NOMO-1 (cell line): Measurements from ENCODE around the gene OR10H5.
"Not testable (repeated sequence)": the region's sequence is repeated elsewhere in the genome, so short reads cannot be mapped to it uniquely, and the experiment has no call there.

Experiments used
- DNase-seq, 2 experiments: peaks; one replicate each; lab custom pipeline; 2025; ENCODE audit not compliant: unreplicated experiment in 2 of 2; lab: John Stamatoyannopoulos, UW

Gene OR10H5, protein sequence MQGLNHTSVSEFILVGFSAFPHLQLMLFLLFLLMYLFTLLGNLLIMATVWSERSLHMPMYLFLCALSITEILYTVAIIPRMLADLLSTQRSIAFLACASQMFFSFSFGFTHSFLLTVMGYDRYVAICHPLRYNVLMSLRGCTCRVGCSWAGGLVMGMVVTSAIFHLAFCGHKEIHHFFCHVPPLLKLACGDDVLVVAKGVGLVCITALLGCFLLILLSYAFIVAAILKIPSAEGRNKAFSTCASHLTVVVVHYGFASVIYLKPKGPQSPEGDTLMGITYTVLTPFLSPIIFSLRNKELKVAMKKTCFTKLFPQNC

DNA sequence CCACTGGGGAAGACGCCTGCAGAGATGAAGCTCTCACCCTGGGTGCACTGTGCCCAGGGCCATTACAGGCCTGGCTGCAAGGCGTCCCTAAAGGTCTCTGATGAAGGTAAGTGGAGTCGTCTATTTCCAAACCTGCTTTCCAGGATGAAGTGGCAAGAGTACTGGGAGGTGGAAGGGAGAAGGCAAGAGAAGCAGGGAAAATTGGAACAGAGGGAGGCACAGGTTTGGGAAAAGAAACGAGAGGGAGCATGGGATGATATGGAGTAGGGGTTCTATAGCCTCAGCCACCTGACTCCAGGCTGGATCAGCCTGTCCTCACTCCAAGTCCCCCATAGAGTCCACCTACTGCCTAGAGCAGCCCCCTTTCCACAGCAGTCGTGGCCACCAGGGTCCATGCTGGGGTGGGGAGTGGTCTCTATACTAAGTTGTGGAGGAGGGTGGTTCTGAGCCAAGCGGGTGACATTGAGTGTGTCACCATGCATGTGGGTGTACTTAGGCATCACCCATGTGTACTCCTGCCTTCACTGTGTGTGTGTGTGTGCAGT lies at the start of gene OR10H5:
OR10H5 (plus strand) TSS at position 51 of the 545 bp plus-strand sequence. CDS start 6,388 bp downstream, outside the sequence.
- no peak for DNase-seq

DNA sequence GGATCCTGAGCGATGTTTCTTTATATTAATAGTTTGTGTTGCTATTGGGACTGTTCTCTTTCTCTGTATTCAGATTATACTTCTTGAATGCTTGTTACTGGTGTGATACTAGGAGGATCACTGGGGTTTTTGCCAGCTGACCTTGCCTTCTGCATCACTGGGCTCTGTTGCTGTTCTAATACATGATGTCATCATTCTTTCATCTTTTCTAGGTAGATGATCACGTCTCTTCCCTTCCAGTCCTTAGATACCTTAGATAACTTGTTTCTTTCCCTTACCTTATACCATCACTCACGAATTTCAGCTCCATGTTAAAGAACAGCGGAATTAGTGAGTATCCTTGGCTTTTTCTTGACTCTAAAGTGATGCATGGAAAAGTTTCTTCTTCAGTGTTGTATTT lies 49.7 kb upstream of the OR10H5 start, which contains the start of gene OR10H3:
OR10H3 (plus strand) TSS at position 264 of the 400 bp plus-strand sequence. CDS start 3,408 bp downstream, outside the sequence.
- DNase-seq: no peak

- DNase-seq: no peak
These were observed 46.7 kb upstream of the OR10H5 start for GRCh38 chr19:15740785-15741184.

- DNase-seq: no peak
These were observed 39.2 kb upstream of the OR10H5 start for GRCh38 chr19:15748239-15748638.

DNA sequence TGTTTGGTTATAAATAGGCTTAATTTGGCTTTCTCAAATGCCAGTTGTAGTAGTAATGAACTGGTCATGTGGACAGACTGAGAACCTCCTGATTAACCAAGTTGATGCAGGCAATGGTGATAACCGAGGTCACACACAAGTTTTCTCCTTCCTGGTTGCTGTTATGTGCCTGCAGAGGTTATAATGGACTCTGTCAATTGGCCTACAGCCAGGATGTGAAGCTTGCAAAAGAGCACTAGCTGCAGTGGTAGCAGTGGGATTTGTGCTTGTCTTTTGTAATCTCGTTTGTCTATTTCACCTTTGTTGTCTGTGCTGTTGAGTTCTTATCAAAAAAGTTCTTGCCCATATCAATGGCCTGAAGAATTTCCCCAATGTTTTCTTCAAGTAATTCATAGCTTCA lies 29.1 kb upstream of the OR10H5 start:
- no peak for DNase-seq

DNA sequence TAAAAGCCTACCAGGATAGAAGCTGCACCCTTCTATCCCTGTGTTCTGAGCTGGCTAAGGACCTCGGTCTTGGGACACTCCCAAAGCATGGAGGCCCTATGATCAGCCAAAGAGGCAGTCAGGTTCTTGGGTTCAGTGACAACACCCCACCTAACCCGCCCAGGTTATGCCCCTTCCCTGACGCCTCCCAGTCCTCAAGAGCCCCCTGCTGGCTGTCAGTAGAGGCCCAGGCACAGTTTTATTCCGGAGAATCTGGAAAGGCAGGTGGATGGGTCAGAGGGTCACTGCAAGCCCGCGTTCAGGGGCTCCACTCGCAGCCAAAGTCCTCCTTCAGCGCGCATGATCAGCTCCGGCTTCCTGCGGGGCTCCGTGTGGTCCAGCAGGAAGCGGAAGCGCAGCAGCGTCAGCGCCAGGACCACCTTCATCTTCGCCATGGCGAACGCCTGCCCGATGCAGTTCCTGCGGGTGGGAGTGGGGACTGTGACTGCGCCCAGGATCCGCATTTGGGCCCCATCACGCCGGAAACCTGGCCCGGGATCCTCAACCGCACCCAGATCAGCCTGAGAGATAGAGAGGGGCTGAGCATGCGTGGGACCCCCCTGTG lies 27.4 kb upstream of the OR10H5 start:
- DNase-seq: no peak

DNA sequence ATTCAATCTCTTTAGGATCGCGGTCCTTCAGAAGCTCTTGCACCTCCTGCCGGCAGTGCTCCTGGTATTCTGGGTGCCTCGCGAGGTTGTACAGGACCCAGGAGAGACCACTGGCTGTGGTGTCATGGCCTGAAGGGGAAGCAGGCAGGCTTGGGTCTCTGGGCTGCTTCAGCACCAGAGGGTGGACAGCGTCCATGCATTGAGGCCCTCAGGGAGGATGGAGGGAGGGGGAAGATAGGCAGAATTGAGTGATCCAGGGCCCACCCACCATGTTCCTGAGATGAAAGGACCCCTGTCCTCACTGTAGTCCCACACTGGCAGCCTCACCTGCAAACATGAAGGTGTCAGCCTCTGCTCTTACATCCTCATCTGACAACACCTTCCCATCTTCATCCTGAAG lies 17.9 kb upstream of the OR10H5 start:
- DNase-seq: no peak

- not testable (repeated sequence) for DNase-seq
These were observed 13.3 kb upstream of the OR10H5 start for GRCh38 chr19:15774159-15774558.

- no peak for DNase-seq
These were observed 12.2 kb upstream of the OR10H5 start for GRCh38 chr19:15775249-15775648.

- no peak for DNase-seq
These were observed 11.2 kb upstream of the OR10H5 start for GRCh38 chr19:15776264-15776663.

- DNase-seq: no peak
These were observed 10.2 kb upstream of the OR10H5 start for GRCh38 chr19:15776991-15777970.

DNA sequence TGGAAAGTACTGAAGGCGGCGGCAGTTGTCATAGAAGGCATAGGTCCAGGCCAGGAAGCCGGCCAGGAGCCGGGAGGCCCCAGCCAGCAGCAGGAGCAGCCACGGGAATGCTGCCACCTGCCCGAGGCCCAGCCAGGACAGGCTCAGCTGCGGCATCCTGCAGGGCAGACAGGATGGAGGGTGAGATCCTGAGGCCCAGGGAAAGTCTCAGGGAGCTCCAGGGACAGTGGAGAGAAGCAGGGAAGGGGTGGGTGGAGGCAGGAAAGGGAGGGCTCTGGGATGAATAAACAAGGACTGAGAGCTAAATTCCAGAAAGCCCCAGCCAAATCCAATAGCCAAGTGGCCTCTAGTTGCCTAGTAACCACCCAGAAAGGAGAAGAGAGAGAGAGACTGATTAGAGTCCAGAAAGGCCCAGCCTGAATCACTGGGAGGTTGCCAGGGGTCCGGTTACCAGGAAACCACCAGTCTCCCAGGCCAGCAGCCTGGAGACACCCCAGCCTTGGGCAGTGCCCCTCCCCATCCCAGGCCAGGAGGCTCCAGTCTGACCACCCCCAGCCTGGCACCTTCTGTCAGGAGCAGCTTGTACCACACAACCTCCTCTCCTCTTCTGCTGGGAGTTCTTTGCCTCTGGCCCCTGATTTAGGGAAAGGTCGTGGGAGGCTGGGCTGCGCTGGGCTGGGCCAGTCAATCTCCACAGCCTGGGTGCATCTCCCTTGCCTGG lies 7.5 kb upstream of the OR10H5 start:
- DNase-seq: no peak

- no peak for DNase-seq
These were observed 6.6 kb upstream of the OR10H5 start for GRCh38 chr19:15780610-15781418.

- no peak for DNase-seq
These were observed 5.8 kb upstream of the OR10H5 start for GRCh38 chr19:15781661-15782060.

DNA sequence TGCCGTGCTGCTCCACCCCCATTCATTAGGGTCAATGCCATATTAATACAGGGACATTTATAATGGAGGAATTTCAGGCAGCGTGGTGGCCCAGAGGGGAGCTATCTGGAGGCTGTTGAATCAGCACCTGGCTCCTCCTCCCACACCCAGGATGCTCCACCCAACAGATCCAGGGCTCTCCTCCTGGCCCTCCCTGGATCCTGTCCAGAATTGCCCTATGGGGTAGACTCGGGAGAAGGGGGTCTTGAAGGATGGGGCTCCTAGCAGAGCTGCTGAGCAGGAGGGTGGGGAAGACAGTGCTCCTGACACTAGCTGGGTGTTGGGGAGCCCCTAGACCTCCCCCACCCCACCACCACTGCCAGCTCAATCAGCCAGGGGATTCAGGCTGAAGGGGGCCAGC lies 5.2 kb upstream of the OR10H5 start:
- no peak for DNase-seq

- DNase-seq: peak in 1 of 2 experiments; percentile 18
These were observed 4.6 kb upstream of the OR10H5 start for GRCh38 chr19:15782896-15783295.

DNA sequence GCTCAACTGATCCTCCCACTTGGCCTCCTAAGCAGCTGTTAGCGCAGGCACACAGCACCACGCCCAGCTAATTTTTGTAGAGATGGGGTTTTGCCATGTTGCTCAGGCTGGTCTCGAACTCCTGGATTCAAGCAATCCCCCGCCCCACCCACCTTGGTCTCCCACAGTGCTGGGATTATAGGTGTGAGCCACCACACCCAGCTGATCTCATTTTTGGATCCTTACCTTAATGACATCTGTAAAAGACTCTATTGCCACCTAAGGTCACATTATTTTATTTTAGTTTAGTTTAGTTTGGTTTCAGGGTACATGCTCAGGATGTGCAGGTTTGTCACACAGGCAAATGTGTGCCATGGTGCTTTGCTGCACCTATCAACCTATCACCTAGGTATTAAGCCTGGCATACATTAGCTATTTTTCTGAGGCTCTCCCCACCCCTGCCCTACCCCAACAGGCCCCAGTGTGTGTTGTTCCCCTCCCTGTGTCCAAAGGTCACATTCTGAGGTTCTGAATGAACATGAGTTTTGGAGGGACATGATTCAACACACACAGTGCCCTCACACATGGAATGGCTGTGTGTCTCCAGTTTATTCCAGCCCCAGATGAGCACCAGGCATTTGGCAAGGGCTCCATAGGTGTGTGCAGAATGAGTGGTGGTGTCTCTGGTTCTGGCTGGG lies 1.3 kb downstream of the OR10H5 start:
- no peak for DNase-seq

DNA sequence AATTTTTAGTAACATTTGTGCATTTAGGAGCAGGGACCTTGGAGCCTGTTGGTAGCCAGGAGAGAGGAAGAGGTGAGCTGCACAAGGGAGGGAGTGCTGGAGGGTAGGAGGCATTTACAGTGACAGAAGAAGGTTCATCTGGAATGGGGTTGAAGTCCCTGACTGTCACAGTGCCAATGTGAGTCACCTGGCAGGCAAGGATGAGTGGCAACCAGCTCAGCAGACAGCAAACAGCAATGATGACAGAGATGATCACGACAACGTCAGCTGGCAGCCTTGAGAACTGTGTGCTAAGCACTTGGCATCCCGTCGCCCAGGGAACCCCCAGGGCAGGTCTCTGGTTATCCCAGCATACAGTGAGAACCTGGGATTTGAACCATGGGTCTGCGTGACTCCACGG lies 2.6 kb downstream of the OR10H5 start:
- no peak for DNase-seq

DNA sequence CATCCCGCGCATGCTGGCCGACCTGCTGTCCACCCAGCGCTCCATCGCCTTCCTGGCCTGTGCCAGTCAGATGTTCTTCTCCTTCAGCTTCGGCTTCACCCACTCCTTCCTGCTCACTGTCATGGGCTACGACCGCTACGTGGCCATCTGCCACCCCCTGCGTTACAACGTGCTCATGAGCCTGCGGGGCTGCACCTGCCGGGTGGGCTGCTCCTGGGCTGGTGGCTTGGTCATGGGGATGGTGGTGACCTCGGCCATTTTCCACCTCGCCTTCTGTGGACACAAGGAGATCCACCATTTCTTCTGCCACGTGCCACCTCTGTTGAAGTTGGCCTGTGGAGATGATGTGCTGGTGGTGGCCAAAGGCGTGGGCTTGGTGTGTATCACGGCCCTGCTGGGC lies 6.8 kb downstream of the OR10H5 start:
- DNase-seq: not testable (repeated sequence)
